ENCODE measurements around the gene TAOK3.

The TAOK3 gene

DNA sequence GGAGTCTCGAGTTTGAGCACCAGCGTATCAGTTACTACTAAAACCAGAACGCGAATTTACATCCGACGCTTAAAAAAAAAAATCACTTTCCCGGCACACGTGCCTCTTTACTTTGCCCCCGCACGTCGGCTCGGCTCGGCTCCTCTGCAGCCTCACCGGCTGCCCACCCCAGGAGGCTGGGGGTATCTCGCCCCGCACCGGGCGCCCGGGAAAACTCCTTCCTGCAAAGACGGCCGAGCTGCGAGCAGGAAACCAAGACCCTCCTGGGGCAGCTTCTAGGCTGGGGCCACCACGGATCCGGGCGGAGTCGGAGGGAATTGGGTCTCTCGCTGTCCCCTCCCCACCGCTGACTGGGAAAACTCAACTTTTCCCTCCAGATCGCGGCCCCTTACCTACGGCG, 269.5 kb downstream of the TAOK3 start:
- TF ChIP-seq MYC (IDR thresholded peaks at IDR 0.05; ENCODE audit: low read depth, low read length): no peak
- TF ChIP-seq, protein P1, sequence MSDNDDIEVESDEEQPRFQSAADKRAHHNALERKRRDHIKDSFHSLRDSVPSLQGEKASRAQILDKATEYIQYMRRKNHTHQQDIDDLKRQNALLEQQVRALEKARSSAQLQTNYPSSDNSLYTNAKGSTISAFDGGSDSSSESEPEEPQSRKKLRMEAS (IDR thresholded peaks at IDR 0.05; ENCODE audit: low read depth, low read length): peak; percentile 73; the same call in 1 of the 2 replicates

DNA sequence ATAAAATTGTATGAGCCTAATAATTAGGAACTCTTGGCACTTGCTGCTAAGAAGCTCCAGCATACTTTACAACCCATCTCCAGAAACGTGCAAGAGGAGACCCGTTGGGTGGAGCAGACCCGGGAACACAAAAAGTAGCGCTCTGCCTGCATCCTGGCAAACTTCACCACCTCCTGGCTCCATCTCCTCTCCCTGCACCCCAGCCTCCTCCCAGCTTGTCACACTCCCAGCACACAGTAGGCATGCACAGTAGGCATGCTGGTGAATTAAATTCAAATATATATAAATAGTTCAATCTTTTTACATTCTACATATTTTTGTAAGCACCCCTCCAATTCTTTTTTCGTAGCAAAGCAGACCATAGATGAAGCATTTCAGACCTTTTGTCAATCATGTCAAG, 270.1 kb downstream of the TAOK3 start:
- H3K4me3 ChIP-seq (ENCODE audit: low read depth, low read length): no peak overlapping the region
- no peak for DNase-seq (ENCODE audit: low read depth)
- no peak for TF ChIP-seq POLR2A (IDR thresholded peaks at IDR 0.05; ENCODE audit: extremely low read depth, insufficient read length)
- TF ChIP-seq, protein P2, sequence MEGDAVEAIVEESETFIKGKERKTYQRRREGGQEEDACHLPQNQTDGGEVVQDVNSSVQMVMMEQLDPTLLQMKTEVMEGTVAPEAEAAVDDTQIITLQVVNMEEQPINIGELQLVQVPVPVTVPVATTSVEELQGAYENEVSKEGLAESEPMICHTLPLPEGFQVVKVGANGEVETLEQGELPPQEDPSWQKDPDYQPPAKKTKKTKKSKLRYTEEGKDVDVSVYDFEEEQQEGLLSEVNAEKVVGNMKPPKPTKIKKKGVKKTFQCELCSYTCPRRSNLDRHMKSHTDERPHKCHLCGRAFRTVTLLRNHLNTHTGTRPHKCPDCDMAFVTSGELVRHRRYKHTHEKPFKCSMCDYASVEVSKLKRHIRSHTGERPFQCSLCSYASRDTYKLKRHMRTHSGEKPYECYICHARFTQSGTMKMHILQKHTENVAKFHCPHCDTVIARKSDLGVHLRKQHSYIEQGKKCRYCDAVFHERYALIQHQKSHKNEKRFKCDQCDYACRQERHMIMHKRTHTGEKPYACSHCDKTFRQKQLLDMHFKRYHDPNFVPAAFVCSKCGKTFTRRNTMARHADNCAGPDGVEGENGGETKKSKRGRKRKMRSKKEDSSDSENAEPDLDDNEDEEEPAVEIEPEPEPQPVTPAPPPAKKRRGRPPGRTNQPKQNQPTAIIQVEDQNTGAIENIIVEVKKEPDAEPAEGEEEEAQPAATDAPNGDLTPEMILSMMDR (IDR thresholded peaks at IDR 0.05; ENCODE audit: low read depth, low read length): no peak
- TF ChIP-seq, protein P1 (IDR thresholded peaks at IDR 0.05; ENCODE audit: low read depth, low read length): no peak
- TF ChIP-seq MYC (IDR thresholded peaks at IDR 0.05; ENCODE audit: low read depth, low read length): no peak

More for the DNA sequence above, 269.5 kb downstream of the TAOK3 start:
- peak overlapping the region; percentile 67 for H3K4me3 ChIP-seq (ENCODE audit: low read depth, low read length)
- peak; percentile 46 for DNase-seq (ENCODE audit: low read depth)

DNA sequence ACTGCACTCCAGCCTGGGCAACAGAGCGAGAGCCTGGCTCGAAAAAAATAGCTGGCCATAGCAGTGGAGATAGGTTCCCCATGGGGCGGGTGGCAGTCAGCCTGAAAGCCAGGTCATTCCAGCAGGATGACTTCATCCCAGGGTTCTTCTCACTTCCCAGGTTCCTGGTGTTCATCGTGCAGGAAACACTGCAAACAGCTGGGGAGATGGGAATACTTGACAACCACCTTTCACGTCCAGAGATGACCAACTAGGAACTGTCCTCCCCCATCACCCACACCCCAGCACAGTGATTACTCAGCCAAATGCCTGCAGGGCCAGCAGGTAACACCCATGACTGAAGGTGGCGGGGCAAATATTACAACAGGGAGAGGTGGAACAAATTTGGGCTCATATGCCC, 270.6 kb downstream of the TAOK3 start:
- H3K4me3 ChIP-seq (ENCODE audit: low read depth, low read length): no peak overlapping the region
- TF ChIP-seq, protein P2 (IDR thresholded peaks at IDR 0.05; ENCODE audit: low read depth, low read length): no peak
- TF ChIP-seq, protein P1 (IDR thresholded peaks at IDR 0.05; ENCODE audit: low read depth, low read length): no peak
- TF ChIP-seq POLR2A (IDR thresholded peaks at IDR 0.05; ENCODE audit: extremely low read depth, insufficient read length) (no peak), MYC (IDR thresholded peaks at IDR 0.05; ENCODE audit: low read depth, low read length) (no peak)
- DNase-seq (ENCODE audit: low read depth): no peak

DNA sequence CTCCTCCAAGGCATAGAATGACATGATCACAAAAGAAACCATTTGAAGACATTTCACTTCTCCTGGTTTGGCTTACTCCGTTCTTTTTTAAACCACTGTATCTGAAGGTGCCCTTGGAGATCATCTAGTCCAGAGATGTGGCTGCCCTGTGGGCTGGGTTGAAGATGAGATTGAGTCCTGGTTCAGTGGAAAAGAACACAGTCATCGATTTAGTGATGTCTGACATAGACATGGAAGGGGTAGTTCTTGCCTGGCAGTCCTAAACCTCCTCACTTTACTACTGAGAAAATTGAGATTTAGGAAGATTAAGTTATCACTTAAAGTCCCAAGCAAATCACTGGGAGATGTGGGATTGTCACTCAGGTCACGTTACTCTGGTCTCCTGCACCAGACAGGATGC, 271.7 kb downstream of the TAOK3 start:
- TF ChIP-seq, protein P1 (IDR thresholded peaks at IDR 0.05; ENCODE audit: low read depth, low read length): no peak
- TF ChIP-seq POLR2A (IDR thresholded peaks at IDR 0.05; ENCODE audit: extremely low read depth, insufficient read length): no peak
- TF ChIP-seq, protein P2 (IDR thresholded peaks at IDR 0.05; ENCODE audit: low read depth, low read length): no peak
- H3K4me3 ChIP-seq (ENCODE audit: low read depth, low read length): no peak overlapping the region
- no peak for DNase-seq (ENCODE audit: low read depth)
